LNCAP (cell line): ENCODE measurements around the gene FAM89B.

Source experiments
- TF ChIP-seq, protein P1 (sequence below): fragments of 450-650 bp; IDR thresholded peaks from 2 replicates; pipeline ENCODE4 v1.5.1; 2017; ENCODE audit warnings: mild to moderate bottlenecking

Gene FAM89B

GRCh38 chr11:65563601-65564000 lies 8.7 kb upstream of the FAM89B start:
- TF ChIP-seq, protein P1, sequence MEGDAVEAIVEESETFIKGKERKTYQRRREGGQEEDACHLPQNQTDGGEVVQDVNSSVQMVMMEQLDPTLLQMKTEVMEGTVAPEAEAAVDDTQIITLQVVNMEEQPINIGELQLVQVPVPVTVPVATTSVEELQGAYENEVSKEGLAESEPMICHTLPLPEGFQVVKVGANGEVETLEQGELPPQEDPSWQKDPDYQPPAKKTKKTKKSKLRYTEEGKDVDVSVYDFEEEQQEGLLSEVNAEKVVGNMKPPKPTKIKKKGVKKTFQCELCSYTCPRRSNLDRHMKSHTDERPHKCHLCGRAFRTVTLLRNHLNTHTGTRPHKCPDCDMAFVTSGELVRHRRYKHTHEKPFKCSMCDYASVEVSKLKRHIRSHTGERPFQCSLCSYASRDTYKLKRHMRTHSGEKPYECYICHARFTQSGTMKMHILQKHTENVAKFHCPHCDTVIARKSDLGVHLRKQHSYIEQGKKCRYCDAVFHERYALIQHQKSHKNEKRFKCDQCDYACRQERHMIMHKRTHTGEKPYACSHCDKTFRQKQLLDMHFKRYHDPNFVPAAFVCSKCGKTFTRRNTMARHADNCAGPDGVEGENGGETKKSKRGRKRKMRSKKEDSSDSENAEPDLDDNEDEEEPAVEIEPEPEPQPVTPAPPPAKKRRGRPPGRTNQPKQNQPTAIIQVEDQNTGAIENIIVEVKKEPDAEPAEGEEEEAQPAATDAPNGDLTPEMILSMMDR: no peak

DNA sequence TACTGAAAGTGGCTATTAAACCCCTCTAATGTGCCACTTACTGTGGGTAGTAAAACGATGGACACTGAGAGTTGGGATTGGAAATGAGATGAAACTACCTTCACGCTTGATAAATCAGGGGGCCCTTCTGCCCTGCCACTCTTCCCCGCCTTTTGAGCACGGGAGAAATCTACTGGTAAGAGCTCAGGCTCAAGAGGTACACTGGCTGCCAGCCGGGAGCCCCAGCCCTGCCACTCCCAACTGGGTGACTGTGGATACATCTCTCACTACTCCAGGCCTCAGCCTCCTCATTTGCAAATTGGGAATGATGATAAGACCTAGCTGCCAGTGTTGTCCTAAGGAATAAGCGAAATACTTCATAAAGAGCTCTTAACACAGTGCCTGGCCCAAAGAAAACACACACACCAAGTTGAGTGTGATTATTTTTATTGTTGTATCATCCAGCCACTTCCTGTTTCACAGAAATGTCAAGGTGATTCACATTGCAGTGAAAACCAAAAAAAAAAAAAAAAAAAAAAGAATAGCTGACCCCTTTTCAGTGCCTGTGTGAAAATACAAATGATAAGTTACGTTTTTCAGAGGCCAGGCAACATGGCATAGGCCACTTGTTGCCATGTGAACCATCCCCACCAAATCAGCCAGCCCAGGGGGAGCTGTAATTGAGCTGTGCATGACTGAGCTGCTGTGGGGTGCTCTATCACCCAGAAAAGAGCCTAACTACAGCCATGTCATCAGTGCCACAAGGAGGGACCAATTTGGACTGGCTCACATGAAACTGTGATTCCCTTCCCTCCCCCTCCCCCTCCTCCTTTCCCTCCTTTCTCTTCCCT lies 6.5 kb upstream of the FAM89B start:
- TF ChIP-seq, protein P1: no peak

DNA sequence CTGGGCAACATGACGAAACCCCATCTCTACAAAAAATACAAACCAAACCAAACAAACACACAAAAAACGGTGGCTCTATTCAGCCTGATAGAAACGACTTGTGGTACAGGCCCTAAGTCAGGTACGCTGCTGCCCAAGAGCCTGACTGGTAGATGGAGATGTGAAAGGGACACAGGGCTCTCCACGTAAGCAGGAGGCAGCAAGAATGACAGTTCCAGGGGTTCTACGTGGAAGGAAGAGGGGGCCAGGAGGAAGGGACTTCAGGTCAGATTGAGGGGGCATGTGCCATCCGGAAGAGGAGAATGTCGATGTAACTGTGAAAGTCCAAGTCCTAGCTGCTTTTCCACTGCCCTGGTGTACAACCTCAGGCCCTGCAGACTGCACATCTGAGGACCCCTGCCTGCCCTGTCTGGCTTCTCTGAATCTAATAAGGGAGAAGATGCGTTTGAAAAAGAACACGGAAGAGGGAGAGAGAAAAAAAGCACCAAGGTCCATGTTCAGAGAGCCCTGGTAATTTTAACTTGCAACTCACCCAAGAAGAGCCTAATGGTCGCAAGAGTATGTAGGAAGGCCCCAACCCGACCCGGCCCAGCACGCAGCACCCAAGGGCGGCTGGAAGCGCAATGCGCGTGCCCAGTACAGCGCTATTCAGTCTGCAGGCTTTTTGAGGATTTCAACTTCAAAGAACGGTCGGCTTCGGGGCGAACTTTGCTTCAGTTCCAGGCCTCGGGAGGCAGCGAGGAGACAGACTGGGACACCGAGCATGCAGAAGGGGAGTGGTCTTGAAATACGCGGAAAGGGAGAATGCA lies 3.0 kb upstream of the FAM89B start:
- TF ChIP-seq, protein P1: no peak

DNA sequence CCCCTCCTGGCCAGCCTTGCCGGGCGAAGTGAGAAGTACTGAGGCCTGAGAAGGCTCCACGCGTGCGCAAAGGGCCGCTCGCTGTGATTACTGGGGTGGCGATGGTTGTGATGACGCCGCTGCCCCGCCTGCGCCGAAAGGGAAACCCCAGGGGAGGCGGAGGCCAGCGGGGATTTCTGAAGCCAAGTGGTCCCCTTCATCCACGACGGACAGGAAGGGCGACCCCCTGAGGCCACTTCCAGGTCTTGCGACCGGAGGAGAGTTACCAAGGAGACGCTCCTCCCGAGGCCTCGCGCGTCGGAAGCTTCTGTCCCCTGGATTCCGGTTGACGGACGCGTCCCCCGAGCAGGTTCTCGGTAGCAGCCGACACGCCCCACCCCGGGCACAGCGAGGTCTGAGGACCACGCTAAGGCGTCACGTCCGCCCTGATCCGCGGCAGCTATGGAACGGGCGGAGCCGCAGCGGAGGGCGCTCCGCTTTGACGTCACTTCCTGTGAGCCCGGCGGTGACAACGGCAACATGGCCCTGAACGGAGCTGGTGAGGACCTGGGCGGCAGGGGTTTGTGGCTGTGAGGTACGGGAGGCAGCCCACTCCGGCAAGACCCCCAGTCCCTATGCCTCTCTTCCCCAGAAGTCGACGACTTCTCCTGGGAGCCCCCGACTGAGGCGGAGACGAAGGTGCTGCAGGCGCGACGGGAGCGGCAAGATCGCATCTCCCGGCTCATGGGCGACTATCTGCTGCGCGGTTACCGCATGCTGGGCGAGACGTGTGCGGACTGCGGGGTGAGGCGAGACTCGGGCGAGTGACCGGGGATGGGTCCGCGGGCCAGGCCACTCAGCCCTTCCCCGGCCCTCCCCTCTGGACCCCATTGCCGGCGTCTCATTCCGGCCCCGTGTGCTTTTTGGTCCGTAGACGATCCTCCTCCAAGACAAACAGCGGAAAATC lies 2.1 kb upstream of the FAM89B start, which contains the start of gene ZNRD2:
TSS of gene ZNRD2 (plus strand) at position 505 of the 946 bp plus-strand sequence. CDS start at position 520, 15 bp downstream.
- TF ChIP-seq, protein P1: peak; percentile 55; the same call in 1 of the 2 replicates

- TF ChIP-seq, protein P1: no peak
Observed at GRCh38 chr11:65571420-65571819, 918 bp upstream of the FAM89B start.

DNA sequence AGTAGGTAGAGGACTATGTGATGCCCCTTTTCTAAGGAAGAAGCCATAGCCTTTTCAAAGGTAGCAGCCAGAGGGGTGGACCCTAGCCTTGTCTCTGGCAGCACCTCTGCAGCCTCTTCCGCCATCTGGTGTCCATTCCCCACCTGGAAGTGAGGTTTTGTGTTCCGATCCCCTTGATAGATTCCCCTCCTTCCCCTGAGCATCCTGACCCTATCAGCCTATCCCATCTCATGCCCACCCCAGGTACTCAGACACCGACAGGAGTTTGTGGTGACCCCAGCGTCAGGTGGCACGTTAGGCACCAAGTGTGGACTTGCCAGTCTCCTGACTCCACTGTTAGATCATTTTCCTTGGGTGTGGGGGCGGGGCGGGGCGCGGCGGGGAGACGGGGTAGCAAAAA lies 398 bp upstream of the FAM89B start:
- TF ChIP-seq, protein P1: peak; percentile 36; the same call in 1 of the 2 replicates
